Measurements from ENCODE around the gene PRCD. TPM values are rescaled to one million over a fixed set of nuclear protein-coding genes. Genes with fewer than 3 reads are reported as not detected.
"Not testable (repeated sequence)": the region's sequence is repeated elsewhere in the genome, so short reads cannot be mapped to it uniquely, and the experiment has no call there.

Gene PRCD
- total RNA-seq, 1 donor from 2014 or later: not detected

- H3K27ac Mint-ChIP-seq: peak overlapping the region; percentile 53
- DNase-seq (ENCODE audit: low spot score): no peak
- H3K4me3 Mint-ChIP-seq: peak overlapping the region; percentile 24
- no peaks in the 10 kb centered on the region for H3K27me3 Mint-ChIP-seq (ENCODE audit: insufficient read depth)
- H3K4me1 Mint-ChIP-seq (ENCODE audit: low read depth): peaks cover 52% of the 10 kb centered on the region
- H3K36me3 Mint-ChIP-seq (ENCODE audit: low read depth): peaks cover 67% of the 10 kb centered on the region
- intact Hi-C loops (cut with micrococcal nuclease): no loop called here
- H3K9me3 Mint-ChIP-seq: no peaks in the 10 kb centered on the region
Observed at GRCh38 chr17:76561799-76562268, 22.0 kb downstream of the PRCD start.

GRCh38 chr17:76562734-76563148 lies 22.9 kb downstream of the PRCD start:
- Mint-ChIP-seq H3K36me3 (ENCODE audit: low read depth) (peaks cover 63% of the 10 kb centered on the region), H3K27ac (no peak overlapping the region), H3K4me3 (peak overlapping the region; percentile 20), H3K27me3 (ENCODE audit: insufficient read depth) (no peaks in the 10 kb centered on the region), H3K4me1 (ENCODE audit: low read depth) (peaks cover 53% of the 10 kb centered on the region), H3K9me3 (no peaks in the 10 kb centered on the region)
- intact Hi-C loops (cut with micrococcal nuclease): no loop called here
- DNase-seq (ENCODE audit: low spot score): no peak

- Mint-ChIP-seq H3K4me1 (ENCODE audit: low read depth) (peaks cover 55% of the 10 kb centered on the region), H3K36me3 (ENCODE audit: low read depth) (peaks cover 57% of the 10 kb centered on the region)
- H3K9me3 Mint-ChIP-seq; intact Hi-C loops (cut with micrococcal nuclease); H3K4me3 Mint-ChIP-seq; H3K27me3 Mint-ChIP-seq (ENCODE audit: insufficient read depth); H3K27ac Mint-ChIP-seq; DNase-seq (ENCODE audit: low spot score): not testable (repeated sequence)
Observed at GRCh38 chr17:76563359-76563758, 23.5 kb downstream of the PRCD start.

GRCh38 chr17:76564991-76565727 lies 25.3 kb downstream of the PRCD start:
- H3K27ac Mint-ChIP-seq; H3K27me3 Mint-ChIP-seq (ENCODE audit: insufficient read depth); intact Hi-C loops (cut with micrococcal nuclease); H3K4me3 Mint-ChIP-seq; H3K9me3 Mint-ChIP-seq; DNase-seq (ENCODE audit: low spot score): not testable (repeated sequence)
- H3K4me1 Mint-ChIP-seq (ENCODE audit: low read depth): peaks cover 45% of the 10 kb centered on the region
- peaks cover 45% of the 10 kb centered on the region for H3K36me3 Mint-ChIP-seq (ENCODE audit: low read depth)

- H3K36me3 Mint-ChIP-seq (ENCODE audit: low read depth): peaks cover 38% of the 10 kb centered on the region
- no peaks in the 10 kb centered on the region for H3K9me3 Mint-ChIP-seq
- no peaks in the 10 kb centered on the region for H3K27me3 Mint-ChIP-seq (ENCODE audit: insufficient read depth)
- no peak overlapping the region for H3K27ac Mint-ChIP-seq
- no peak for DNase-seq (ENCODE audit: low spot score)
- intact Hi-C loops (cut with micrococcal nuclease): no loop called here
- H3K4me3 Mint-ChIP-seq: no peak overlapping the region
- peaks cover 39% of the 10 kb centered on the region for H3K4me1 Mint-ChIP-seq (ENCODE audit: low read depth)
Observed at GRCh38 chr17:76565728-76566612, 26.1 kb downstream of the PRCD start.

- H3K4me3 Mint-ChIP-seq: no peak overlapping the region
- no peaks in the 10 kb centered on the region for H3K9me3 Mint-ChIP-seq
- intact Hi-C loops (cut with micrococcal nuclease): no loop called here
- no peaks in the 10 kb centered on the region for H3K27me3 Mint-ChIP-seq (ENCODE audit: insufficient read depth)
- peaks cover 35% of the 10 kb centered on the region for H3K4me1 Mint-ChIP-seq (ENCODE audit: low read depth)
- peaks cover 32% of the 10 kb centered on the region for H3K36me3 Mint-ChIP-seq (ENCODE audit: low read depth)
- H3K27ac Mint-ChIP-seq: no peak overlapping the region
- DNase-seq (ENCODE audit: low spot score): no peak
Observed at GRCh38 chr17:76566613-76566943, 26.7 kb downstream of the PRCD start.

GRCh38 chr17:76566988-76567431 lies 27.2 kb downstream of the PRCD start:
- Mint-ChIP-seq H3K9me3 (no peaks in the 10 kb centered on the region), H3K27ac (no peak overlapping the region), H3K4me1 (ENCODE audit: low read depth) (peaks cover 32% of the 10 kb centered on the region), H3K4me3 (no peak overlapping the region), H3K27me3 (ENCODE audit: insufficient read depth) (no peaks in the 10 kb centered on the region), H3K36me3 (ENCODE audit: low read depth) (peaks cover 27% of the 10 kb centered on the region)
- DNase-seq (ENCODE audit: low spot score): no peak
- intact Hi-C loops (cut with micrococcal nuclease): no loop called here

GRCh38 chr17:76567634-76568432 lies 28.0 kb downstream of the PRCD start:
- Mint-ChIP-seq H3K27me3 (ENCODE audit: insufficient read depth) (no peaks in the 10 kb centered on the region), H3K27ac (no peak overlapping the region), H3K9me3 (no peaks in the 10 kb centered on the region), H3K4me1 (ENCODE audit: low read depth) (peaks cover 29% of the 10 kb centered on the region), H3K4me3 (no peak overlapping the region), H3K36me3 (ENCODE audit: low read depth) (peaks cover 23% of the 10 kb centered on the region)
- intact Hi-C loops (cut with micrococcal nuclease): no loop called here
- DNase-seq (ENCODE audit: low spot score): no peak

GRCh38 chr17:76568811-76569221 lies 29.0 kb downstream of the PRCD start:
- Mint-ChIP-seq H3K4me3 (no peak overlapping the region), H3K9me3 (no peaks in the 10 kb centered on the region), H3K27me3 (ENCODE audit: insufficient read depth) (no peaks in the 10 kb centered on the region), H3K27ac (no peak overlapping the region), H3K4me1 (ENCODE audit: low read depth) (peaks cover 22% of the 10 kb centered on the region), H3K36me3 (ENCODE audit: low read depth) (peaks cover 16% of the 10 kb centered on the region)
- intact Hi-C loops (cut with micrococcal nuclease): no loop called here
- no peak for DNase-seq (ENCODE audit: low spot score)

- H3K36me3 Mint-ChIP-seq (ENCODE audit: low read depth): peaks cover 16% of the 10 kb centered on the region
- intact Hi-C loops (cut with micrococcal nuclease): no loop called here
- peaks cover 22% of the 10 kb centered on the region for H3K4me1 Mint-ChIP-seq (ENCODE audit: low read depth)
- no peak overlapping the region for H3K27ac Mint-ChIP-seq
- no peak for DNase-seq (ENCODE audit: low spot score)
- H3K9me3 Mint-ChIP-seq: no peaks in the 10 kb centered on the region
- no peak overlapping the region for H3K4me3 Mint-ChIP-seq
- H3K27me3 Mint-ChIP-seq (ENCODE audit: insufficient read depth): no peaks in the 10 kb centered on the region
Observed at GRCh38 chr17:76569607-76570279, 29.9 kb downstream of the PRCD start.

- no peak overlapping the region for H3K27ac Mint-ChIP-seq
- H3K27me3 Mint-ChIP-seq (ENCODE audit: insufficient read depth): no peaks in the 10 kb centered on the region
- H3K4me1 Mint-ChIP-seq (ENCODE audit: low read depth): peaks cover 18% of the 10 kb centered on the region
- no peak for DNase-seq (ENCODE audit: low spot score)
- intact Hi-C loops (cut with micrococcal nuclease): no loop called here
- peaks cover 12% of the 10 kb centered on the region for H3K36me3 Mint-ChIP-seq (ENCODE audit: low read depth)
- no peaks in the 10 kb centered on the region for H3K9me3 Mint-ChIP-seq
- H3K4me3 Mint-ChIP-seq: no peak overlapping the region
Observed at GRCh38 chr17:76570457-76570856, 30.6 kb downstream of the PRCD start.

GRCh38 chr17:76570877-76571471 lies 31.1 kb downstream of the PRCD start:
- intact Hi-C loops (cut with micrococcal nuclease): no loop called here
- DNase-seq (ENCODE audit: low spot score): no peak
- Mint-ChIP-seq H3K36me3 (ENCODE audit: low read depth) (peaks cover 7% of the 10 kb centered on the region), H3K4me3 (no peak overlapping the region), H3K27me3 (ENCODE audit: insufficient read depth) (peaks cover 2% of the 10 kb centered on the region), H3K27ac (no peak overlapping the region), H3K4me1 (ENCODE audit: low read depth) (peaks cover 13% of the 10 kb centered on the region), H3K9me3 (no peaks in the 10 kb centered on the region)

Data from activated T-helper 1 cell treated with anti-CD3 and anti-CD28 coated beads, Interleukin-12 subunit alpha, Interleukin-12 subunit beta, Interleukin-2, Interleukin-4 antibody, amounts not matched to agents 30 ng/mL and 10 ng/mL and 1 ng/mL, durations not matched to agents 14 hours and 24 hours and 36 hours (primary cell).